GM13977 (cell line): Measurements from ENCODE around the gene TMEM72.

Source experiments
- DNase-seq: peaks from one replicate; pipeline ENCODE4 v3.0.0; 2012; ENCODE audit warnings: low spot score
- CTCF ChIP-seq: IDR thresholded peaks from 2 replicates; pipeline ENCODE4 v1.5.1; 2012; ENCODE audit warnings: mild to moderate bottlenecking, control low read depth; ENCODE audit not compliant: insufficient read depth; ENCODE audit errors: extremely low read depth, missing control alignments
- in situ Hi-C: fragments of 300-500 bp; cut with MboI; formaldehyde crosslinking; loops from one replicate; pipeline ENCODE4 v1.12.0; 2022; ENCODE audit warnings: low sequenced_read_pairs, low pct_unique_long_range_greater_than_20kb, mixed read lengths, inconsistent platforms; ENCODE audit not compliant: unreplicated experiment

Gene TMEM72

GRCh38 chr10:44880090-44880715 is 30.9 kb upstream of the TMEM72 start:
- in situ Hi-C loops, result no loop called here
- TF ChIP-seq CTCF, result no peak
- DNase-seq, result no peak

GRCh38 chr10:44881649-44882048 is 29.5 kb upstream of the TMEM72 start:
- in situ Hi-C loops, result no loop called here
- TF ChIP-seq CTCF, result no peak
- DNase-seq, result no peak

GRCh38 chr10:44882166-44882720 is 28.9 kb upstream of the TMEM72 start:
- in situ Hi-C loops, result no loop called here
- no peak for DNase-seq
- TF ChIP-seq CTCF, result no peak

DNA sequence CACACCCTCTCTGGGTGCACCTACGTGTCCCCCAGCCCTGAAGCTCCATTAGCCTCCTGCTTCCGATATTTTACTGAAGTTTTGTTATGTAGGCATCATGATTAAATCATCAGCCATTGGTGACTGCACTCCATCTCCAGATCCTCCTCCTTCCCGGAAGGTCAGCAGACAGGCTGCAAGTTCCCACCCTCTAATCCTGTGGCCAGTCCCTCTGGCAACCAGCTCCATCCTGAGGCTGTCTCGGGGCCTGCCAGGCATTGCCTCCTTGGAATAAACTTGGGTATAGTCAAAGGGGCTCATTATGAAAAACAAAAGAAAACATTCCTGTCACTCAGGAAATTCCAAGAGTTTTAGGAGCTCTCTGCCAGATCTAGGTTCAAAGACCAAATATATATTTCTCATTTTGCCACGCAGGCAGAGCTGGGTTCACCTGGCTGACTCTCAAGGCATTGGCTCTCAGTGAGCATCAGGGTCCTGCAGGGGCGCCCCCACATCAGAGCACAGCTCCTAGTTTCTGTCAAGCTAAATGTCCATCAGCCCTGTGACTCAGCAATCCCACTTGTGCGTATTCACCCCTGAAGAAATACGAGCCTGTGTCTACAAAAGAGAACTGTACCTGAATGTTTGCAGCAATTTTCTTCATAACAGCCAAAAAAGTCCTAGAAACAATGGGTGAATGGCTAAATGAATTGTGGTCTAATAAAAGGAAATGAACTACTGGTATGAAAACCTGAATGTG is 27.4 kb upstream of the TMEM72 start:
- no peak for TF ChIP-seq CTCF
- DNase-seq, result no peak
- in situ Hi-C loops, result no loop called here

DNA sequence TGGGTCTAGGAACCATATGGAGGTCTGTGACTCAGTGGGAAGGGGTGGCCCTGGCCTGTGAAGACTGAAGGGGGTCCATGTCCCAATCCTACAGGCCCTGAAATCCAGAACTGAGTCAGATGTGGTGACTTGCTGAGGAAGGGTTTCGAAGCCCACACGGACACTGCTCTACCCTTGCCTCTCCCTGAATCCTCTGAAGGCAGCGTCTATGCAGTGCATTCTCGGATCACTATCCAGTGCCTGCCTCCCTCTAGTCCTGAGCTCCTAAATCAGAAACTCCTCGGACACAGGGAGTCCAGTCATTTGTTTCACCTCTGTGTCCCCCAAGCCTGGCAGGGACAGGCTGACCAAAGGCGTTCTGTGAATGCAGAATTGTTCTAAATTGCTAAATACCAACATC is 25.4 kb upstream of the TMEM72 start:
- no peak for TF ChIP-seq CTCF
- in situ Hi-C loops, result no loop called here
- DNase-seq, result no peak

GRCh38 chr10:44886966-44887365 is 24.2 kb upstream of the TMEM72 start:
- no peak for DNase-seq
- in situ Hi-C loops, result no loop called here
- no peak for TF ChIP-seq CTCF
